ENCODE results near the gene PIM2.

Gene PIM2

DNA sequence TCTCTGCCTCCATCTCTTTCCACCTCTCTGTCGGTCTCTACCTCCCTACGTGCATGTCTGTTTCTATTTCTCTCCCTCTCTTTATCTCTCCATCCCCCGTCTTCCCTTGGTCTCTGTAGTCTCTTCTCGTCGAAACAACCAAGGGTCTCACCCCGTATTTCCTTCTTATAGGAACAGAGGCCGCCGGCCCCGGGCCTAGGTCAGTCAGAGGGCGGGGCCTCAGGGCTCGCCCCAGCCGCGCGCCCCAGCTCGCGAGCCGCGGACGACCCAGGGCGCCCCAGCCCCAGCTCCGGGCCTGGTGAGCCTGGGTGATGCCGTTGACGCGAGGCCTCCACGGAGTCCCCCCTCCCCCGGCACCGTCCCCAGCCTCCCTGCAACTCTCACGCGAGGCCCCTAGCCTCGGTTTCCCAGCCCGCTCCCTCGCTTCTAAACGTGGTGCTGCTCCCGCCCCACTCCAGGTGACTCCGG lies 27.9 kb downstream of the PIM2 start:
- no peak for TF ChIP-seq GATA2 (IDR thresholded peaks at IDR 0.05; ENCODE audit: low read depth, low read length)

DNA sequence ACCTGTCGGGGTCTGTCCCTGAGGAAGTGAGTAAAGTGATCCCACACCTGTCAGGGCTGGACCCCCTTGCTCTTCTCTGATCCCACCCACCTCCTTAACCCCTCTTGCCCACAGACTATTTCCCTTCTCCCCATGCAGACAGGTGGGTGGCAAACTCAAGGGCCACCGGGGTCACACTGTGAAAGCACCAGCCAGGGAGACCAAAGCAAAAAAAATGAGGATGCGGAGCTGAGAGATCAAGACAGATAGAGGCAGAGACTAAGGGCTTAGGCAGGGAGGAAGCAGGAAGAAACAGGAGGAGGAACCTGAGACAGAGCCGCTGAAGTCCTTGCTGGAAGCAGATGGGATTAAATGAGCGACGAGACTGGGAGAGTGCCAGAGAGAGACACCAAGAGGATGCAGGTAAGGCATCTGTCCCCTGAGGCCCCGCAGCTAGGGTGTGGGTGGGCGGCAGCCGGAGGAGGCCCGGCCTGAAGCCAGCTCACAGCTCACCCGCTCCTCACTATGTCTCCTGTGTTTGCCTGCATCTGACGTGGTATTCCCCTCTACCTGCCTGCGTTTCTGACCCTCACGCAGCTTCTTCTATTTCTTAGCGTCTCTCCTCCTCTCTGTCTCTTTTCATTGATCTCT lies 28.4 kb downstream of the PIM2 start:
- TF ChIP-seq GATA3 (IDR thresholded peaks at IDR 0.05; ENCODE audit: low read depth, low read length) = no peak
- TF ChIP-seq GATA2 (IDR thresholded peaks at IDR 0.05; ENCODE audit: low read depth, low read length) = no peak

DNA sequence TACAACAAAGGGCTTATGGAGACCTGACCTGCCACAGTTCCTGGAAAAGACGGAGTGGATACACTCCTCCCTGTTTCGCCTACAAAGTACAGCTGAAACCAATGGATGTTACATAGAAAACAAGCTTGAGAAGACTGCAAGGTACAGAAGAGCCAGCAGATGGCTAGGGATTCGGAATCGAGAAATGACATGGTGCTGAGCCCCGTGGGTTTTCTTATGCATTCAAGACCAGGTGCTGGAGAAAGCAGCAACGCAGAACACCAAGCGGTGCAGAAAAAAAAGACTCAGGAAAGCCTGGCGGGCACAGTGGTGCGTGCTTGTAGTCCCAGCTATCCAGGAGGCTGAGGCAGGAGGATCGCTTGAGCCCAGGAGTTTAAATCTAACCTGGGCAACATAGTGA lies 35.1 kb downstream of the PIM2 start:
- no peak for TF ChIP-seq GATA2 (IDR thresholded peaks at IDR 0.05; ENCODE audit: low read depth, low read length)
- no peak for TF ChIP-seq GATA3 (IDR thresholded peaks at IDR 0.05; ENCODE audit: low read depth, low read length)

DNA sequence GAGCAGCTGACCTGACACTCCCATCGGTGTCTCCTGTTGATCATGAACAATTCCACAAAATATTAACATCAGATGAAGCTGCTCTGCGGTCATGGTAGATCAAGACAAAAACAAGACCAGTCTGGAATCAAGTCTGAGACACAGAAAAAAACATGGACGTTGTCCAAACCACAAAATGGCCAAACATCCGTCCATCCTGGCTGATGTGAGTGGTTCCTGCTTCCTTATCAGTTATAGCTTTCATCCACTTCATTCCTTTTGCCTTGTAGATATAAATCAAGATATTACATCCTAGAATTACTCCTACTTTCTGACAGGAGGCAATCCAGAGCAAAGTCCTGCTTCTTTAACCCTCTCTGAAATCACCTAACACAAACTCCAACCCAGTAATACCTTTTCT lies 54.6 kb downstream of the PIM2 start:
- TF ChIP-seq GATA2 (IDR thresholded peaks at IDR 0.05; ENCODE audit: low read depth, low read length) (no peak), GATA3 (IDR thresholded peaks at IDR 0.05; ENCODE audit: low read depth, low read length) (no peak)
